ENCODE results near the gene SKIC3. TPM values are rescaled to one million over a fixed set of nuclear protein-coding genes. Genes with fewer than 3 reads are reported as not detected.

Gene SKIC3
- total RNA-seq, 1 experiment from 2014 or later: 50.6 TPM

DNA sequence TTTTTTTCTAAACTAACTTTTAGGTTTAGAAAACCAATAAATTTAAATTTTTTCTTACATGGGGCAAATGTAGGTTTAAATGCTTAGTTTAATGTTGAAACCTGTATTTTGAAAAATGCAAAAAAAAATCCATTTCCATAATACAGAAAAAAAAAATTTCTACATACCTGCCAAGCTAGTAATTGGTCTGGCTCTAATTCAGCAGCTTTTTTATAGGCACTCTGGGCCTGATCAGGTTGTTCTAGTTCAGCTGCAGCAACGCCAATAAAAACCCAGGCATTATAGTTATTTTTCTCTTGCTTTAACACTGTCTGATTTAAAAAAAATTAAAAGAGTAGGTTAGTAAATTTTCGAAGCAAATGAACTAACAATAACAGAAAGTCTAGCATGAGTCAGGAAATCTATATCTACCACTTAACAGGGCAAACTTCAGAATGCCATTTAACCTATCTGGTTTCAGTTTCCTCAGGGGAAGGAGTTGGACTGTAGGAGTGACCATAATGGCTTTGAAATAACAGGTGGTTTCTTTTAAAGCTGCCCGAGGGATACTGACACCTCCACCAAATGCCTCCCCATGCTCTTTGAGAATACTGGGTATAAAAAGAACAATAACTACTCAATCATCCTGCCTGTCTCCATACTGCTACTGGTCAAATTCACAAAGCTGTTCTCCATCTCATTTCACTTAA is 11.6 kb downstream of the SKIC3 start:
- H3K27me3 ChIP-seq: no peaks in the 10 kb centered on the region
- H3K36me3 ChIP-seq: peaks cover 76% of the 10 kb centered on the region
- no peaks in the 10 kb centered on the region for H3K9me3 ChIP-seq
- DNase-seq: no peak
- H3K4me3 ChIP-seq: no peak overlapping the region

DNA sequence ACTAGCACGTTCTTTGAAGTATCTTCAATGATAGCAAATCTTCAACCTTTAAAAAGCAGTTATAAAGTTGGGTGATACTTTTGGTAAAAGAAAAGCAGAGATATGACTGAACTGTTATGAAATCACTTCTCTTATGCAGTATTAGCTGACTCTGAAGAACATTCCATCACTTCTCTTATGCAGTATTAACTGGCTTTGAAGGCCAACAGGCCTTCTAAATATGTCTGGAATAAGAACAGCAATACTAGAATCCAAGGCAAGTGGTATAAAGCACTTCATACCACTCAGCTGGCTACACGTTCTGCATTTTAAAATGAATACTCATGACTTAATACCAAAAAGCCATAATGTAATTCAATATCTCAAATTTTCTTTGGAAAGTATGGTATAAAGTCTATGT is 17.3 kb downstream of the SKIC3 start:
- no peaks in the 10 kb centered on the region for H3K9me3 ChIP-seq
- H3K27me3 ChIP-seq: no peaks in the 10 kb centered on the region
- DNase-seq: no peak
- H3K4me3 ChIP-seq: no peak overlapping the region
- H3K36me3 ChIP-seq: peaks cover 52% of the 10 kb centered on the region

DNA sequence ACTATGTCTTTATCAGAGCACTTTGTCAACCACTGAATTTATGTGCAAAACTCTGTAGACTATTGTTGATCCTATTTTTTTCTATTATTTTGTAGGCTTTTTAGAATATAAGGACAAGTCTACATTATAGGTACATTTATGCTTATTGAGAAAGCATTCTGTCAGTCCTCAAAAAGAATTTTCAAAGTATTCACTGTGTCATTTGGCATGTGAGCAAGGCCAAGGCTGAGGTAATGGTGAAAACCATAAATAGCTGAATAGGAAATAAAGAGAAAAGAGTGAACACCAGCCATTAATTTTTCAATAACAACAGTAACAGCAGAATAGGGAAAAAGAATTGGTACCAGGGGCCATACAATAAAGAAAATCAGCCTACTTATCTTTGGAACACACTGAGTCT is 21.0 kb downstream of the SKIC3 start:
- H3K9me3 ChIP-seq: no peaks in the 10 kb centered on the region

DNA sequence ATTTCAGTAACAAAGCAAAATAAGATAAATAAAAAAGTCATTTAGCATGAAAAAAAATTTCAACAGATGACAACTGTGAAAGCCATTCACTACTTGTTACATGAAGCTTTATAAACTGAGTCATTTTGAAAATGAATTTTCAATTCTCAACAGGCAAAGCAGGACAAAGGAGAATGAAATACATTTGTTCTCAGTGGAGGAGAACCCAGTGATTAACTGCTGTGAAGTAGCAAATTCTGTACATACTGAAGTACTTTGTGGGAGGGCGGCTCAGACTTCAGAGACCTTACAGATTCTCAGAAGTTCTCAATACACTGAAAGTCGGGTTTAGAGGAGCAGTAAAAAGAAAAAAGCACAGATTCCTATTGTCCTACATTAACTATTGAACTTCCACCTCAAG is 21.7 kb downstream of the SKIC3 start:
- Histone ChIP-seq H3K27me3 (no peaks in the 10 kb centered on the region), H3K36me3 (peaks cover 45% of the 10 kb centered on the region), H3K9me3 (no peaks in the 10 kb centered on the region), H3K4me3 (no peak overlapping the region)
- DNase-seq: no peak

More for the DNA sequence above, 21.0 kb downstream of the SKIC3 start:
- no peak overlapping the region for H3K4me3 ChIP-seq
- no peaks in the 10 kb centered on the region for H3K27me3 ChIP-seq
- H3K36me3 ChIP-seq: peaks cover 41% of the 10 kb centered on the region
- DNase-seq: no peak

- H3K4me3 ChIP-seq: no peak overlapping the region
- peaks cover 51% of the 10 kb centered on the region for H3K36me3 ChIP-seq
- H3K9me3 ChIP-seq: no peaks in the 10 kb centered on the region
- no peaks in the 10 kb centered on the region for H3K27me3 ChIP-seq
- DNase-seq: no peak
These were observed 22.4 kb downstream of the SKIC3 start for GRCh38 chr5:95532415-95532814.

DNA sequence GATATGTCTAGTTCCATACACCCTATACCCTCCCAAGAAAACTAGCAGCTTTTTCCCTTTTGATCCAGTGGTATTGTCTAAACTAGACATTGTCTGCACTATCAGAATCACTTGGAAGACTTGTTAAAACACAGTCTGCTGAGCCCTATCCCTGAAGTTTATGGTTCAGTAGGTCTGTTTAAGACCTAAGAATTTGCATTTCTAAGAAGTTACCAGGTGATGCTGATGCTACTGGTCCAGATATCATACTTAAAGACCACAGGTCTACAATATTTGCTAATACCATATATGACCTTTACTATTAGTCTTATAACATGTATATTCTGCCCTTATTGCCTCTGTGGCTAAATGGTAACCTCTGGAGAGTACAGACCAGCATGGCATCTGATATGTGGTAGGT is 23.3 kb downstream of the SKIC3 start:
- Histone ChIP-seq H3K4me3 (no peak overlapping the region), H3K36me3 (peaks cover 52% of the 10 kb centered on the region), H3K9me3 (no peaks in the 10 kb centered on the region), H3K27me3 (no peaks in the 10 kb centered on the region)
- no peak for DNase-seq

DNA sequence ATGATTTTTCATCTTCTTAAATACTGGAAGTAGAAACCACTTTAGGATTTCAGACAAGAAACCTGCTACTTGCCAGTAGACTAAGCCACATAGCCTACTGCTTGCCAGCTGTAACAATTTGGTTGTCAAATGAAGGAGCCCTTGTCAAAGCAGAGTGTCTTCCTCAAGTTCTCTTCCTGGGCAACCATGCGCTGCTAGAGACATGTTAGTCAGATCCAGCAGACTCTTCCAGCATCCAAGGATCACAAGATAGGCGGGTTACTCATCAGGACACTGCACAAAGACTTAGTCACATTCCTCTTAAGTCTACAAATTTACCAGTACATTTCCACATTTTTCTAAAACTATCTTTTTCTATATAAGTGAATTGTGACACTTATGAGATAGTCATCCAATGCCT is 24.4 kb downstream of the SKIC3 start:
- no peaks in the 10 kb centered on the region for H3K9me3 ChIP-seq
- no peak overlapping the region for H3K4me3 ChIP-seq
- H3K36me3 ChIP-seq: peaks cover 48% of the 10 kb centered on the region
- DNase-seq: peak; percentile 71
- H3K27me3 ChIP-seq: no peaks in the 10 kb centered on the region

GRCh38 chr5:95528565-95528964 is 26.2 kb downstream of the SKIC3 start:
- no peaks in the 10 kb centered on the region for H3K27me3 ChIP-seq
- no peak for DNase-seq
- no peak overlapping the region for H3K4me3 ChIP-seq
- H3K9me3 ChIP-seq: no peaks in the 10 kb centered on the region
- H3K36me3 ChIP-seq: peaks cover 58% of the 10 kb centered on the region

- H3K9me3 ChIP-seq: no peaks in the 10 kb centered on the region
- no peak for DNase-seq
- H3K27me3 ChIP-seq: no peaks in the 10 kb centered on the region
- H3K36me3 ChIP-seq: peaks cover 68% of the 10 kb centered on the region
- H3K4me3 ChIP-seq: no peak overlapping the region
These were observed 27.9 kb downstream of the SKIC3 start for GRCh38 chr5:95526871-95527270.

DNA sequence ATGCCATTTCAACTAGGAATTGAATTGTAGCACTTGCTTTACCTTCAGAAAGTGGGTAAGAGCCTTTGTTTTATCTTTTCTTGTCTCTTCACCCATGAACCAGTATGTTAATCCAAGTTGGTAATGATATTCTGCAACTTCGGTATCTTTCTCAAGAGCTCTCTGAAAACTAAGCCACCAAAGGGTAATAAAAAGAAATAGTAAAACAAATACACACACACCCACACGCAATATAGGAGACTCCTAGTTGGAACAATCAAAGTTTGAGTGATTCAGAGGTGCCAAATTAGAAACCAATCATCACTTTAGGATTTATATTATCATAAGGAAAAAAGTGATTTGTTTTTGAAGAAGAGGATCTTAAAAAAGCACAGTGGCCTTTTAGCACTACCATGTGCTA is 30.4 kb downstream of the SKIC3 start:
- H3K27me3 ChIP-seq: no peaks in the 10 kb centered on the region
- peaks cover 82% of the 10 kb centered on the region for H3K36me3 ChIP-seq
- DNase-seq: no peak
- H3K4me3 ChIP-seq: no peak overlapping the region
- no peaks in the 10 kb centered on the region for H3K9me3 ChIP-seq

- Histone ChIP-seq H3K9me3 (no peaks in the 10 kb centered on the region), H3K36me3 (peaks cover 82% of the 10 kb centered on the region)
- DNase-seq: no peak
These were observed 34.6 kb downstream of the SKIC3 start for GRCh38 chr5:95520206-95520605.

GRCh38 chr5:95519681-95520080 is 35.1 kb downstream of the SKIC3 start:
- Histone ChIP-seq H3K4me3 (no peak overlapping the region), H3K9me3 (no peaks in the 10 kb centered on the region), H3K36me3 (peaks cover 85% of the 10 kb centered on the region), H3K27me3 (no peaks in the 10 kb centered on the region)
- no peak for DNase-seq

More at GRCh38 chr5:95520206-95520605, 34.6 kb downstream of the SKIC3 start:
- H3K4me3 ChIP-seq: no peak overlapping the region
- no peaks in the 10 kb centered on the region for H3K27me3 ChIP-seq

GRCh38 chr5:95519151-95519550 is 35.6 kb downstream of the SKIC3 start:
- no peak overlapping the region for H3K4me3 ChIP-seq
- no peaks in the 10 kb centered on the region for H3K27me3 ChIP-seq
- no peaks in the 10 kb centered on the region for H3K9me3 ChIP-seq
- H3K36me3 ChIP-seq: peaks cover 85% of the 10 kb centered on the region
- DNase-seq: no peak

DNA sequence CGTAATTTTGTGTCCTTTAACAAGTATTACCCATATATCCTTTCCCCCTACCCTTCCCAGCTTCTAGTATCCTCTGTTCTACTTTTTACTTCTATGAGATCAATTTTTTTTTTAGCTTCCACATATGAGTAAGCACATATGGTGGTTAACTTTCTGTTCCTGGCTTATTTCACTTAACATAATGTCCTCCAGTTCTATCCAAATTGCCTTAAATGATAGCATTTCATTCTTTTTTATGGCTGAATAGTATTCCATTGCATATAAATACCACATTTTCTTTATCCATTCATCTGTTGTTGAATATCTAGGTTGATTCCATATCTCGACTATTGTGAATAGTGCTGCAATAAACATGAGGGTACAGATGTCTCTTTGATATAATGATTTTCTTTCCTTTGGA is 36.4 kb downstream of the SKIC3 start:
- Histone ChIP-seq H3K36me3 (peaks cover 86% of the 10 kb centered on the region), H3K4me3 (no peak overlapping the region), H3K9me3 (no peaks in the 10 kb centered on the region), H3K27me3 (no peaks in the 10 kb centered on the region)
- DNase-seq: no peak

DNA sequence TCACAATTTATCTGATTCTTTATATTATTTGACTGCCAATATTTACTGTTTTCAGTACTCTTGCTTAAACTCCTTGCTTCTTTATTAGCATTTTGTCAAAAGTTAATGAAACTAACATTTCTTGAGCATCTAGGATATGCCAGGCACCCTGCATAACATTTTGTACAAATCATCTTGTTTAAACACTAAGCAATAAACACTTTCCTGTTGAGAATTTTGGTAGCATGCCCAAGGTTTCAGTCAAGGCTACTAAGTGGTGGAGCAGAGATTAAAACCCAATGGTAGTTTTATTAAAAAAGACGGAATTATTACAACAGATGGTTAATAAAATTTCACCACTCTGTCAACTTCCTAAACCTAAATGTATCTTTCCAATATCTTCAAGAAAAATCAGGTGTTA is 43.2 kb downstream of the SKIC3 start:
- no peak overlapping the region for H3K4me3 ChIP-seq
- no peak for DNase-seq
- H3K36me3 ChIP-seq: peaks cover 91% of the 10 kb centered on the region
- H3K9me3 ChIP-seq: no peaks in the 10 kb centered on the region
- H3K27me3 ChIP-seq: no peaks in the 10 kb centered on the region

GRCh38 chr5:95508550-95508949 is 46.2 kb downstream of the SKIC3 start:
- H3K36me3 ChIP-seq: peaks cover 81% of the 10 kb centered on the region
- H3K9me3 ChIP-seq: no peaks in the 10 kb centered on the region
- DNase-seq: no peak
- H3K4me3 ChIP-seq: no peak overlapping the region
- no peaks in the 10 kb centered on the region for H3K27me3 ChIP-seq
